Hematopoietic multipotent progenitor cell treated with erythropoietin and hydrocortisone succinate and interleukin-3 and kit ligand, for 15 days (in vitro differentiated cells): Measurements from ENCODE around the gene SFXN3.

Experiments
- DNase-seq: peaks from one replicate; pipeline ENCODE4 v3.0.0-alpha.2; 2015; ENCODE audit warnings: low spot score

SFXN3 gene

GRCh38 chr10:101035916-101036702, 5.1 kb downstream of the SFXN3 start:
- DNase-seq, result no peak

- DNase-seq, result no peak
These were observed 5.7 kb downstream of the SFXN3 start for GRCh38 chr10:101036726-101037125.

GRCh38 chr10:101038484-101038883, 7.5 kb downstream of the SFXN3 start:
- no peak for DNase-seq

GRCh38 chr10:101040061-101040460, 9.0 kb downstream of the SFXN3 start:
- DNase-seq, result no peak

GRCh38 chr10:101040851-101041250, 9.8 kb downstream of the SFXN3 start:
- DNase-seq, result no peak

- DNase-seq, result peak; percentile 83
These were observed 10.3 kb downstream of the SFXN3 start for GRCh38 chr10:101041252-101041761.

- DNase-seq, result no peak
These were observed 11.1 kb downstream of the SFXN3 start for GRCh38 chr10:101042118-101042517.

GRCh38 chr10:101042667-101043362, 11.8 kb downstream of the SFXN3 start:
- DNase-seq, result peak; percentile 89

- DNase-seq, result no peak
These were observed 12.3 kb downstream of the SFXN3 start for GRCh38 chr10:101043363-101043707.

GRCh38 chr10:101044117-101044516, 13.1 kb downstream of the SFXN3 start:
- no peak for DNase-seq

GRCh38 chr10:101046332-101047238, 15.6 kb downstream of the SFXN3 start:
- DNase-seq, result no peak

GRCh38 chr10:101047268-101047667, 16.2 kb downstream of the SFXN3 start:
- no peak for DNase-seq

GRCh38 chr10:101047961-101048892, 17.2 kb downstream of the SFXN3 start:
- no peak for DNase-seq

- peak; percentile 67 for DNase-seq
These were observed 19.4 kb downstream of the SFXN3 start for GRCh38 chr10:101050208-101051069.

- DNase-seq, result no peak
These were observed 21.3 kb downstream of the SFXN3 start for GRCh38 chr10:101052285-101052684.

GRCh38 chr10:101053516-101053915, 22.5 kb downstream of the SFXN3 start:
- DNase-seq, result no peak

GRCh38 chr10:101054351-101054750, 23.3 kb downstream of the SFXN3 start:
- no peak for DNase-seq

GRCh38 chr10:101054876-101055275, 23.8 kb downstream of the SFXN3 start:
- no peak for DNase-seq

- no peak for DNase-seq
These were observed 24.4 kb downstream of the SFXN3 start for GRCh38 chr10:101055411-101055810.
